Hepatocyte (in vitro differentiated cells): Measurements from ENCODE around the gene CHRM1.

Experiments
- CTCF ChIP-seq: fragments of 200-600 bp; sonication (generic); IDR thresholded peaks from 2 replicates; pipeline ENCODE4 v1.5.1; 2016; ENCODE audit warnings: antibody characterized with exemption, mild to moderate bottlenecking; ENCODE audit not compliant: poor library complexity
- EZH2 ChIP-seq: fragments of 200-600 bp; sonication (generic); IDR thresholded peaks from 2 replicates; pipeline ENCODE4 v1.6.1; 2016; ENCODE audit warnings: antibody characterized with exemption, mild to moderate bottlenecking, borderline replicate concordance
- EZH2phosphoT487 ChIP-seq: fragments of 200-600 bp; sonication (generic); IDR thresholded peaks from one replicate; pipeline ENCODE4 v1.6.1; 2018; ENCODE audit warnings: antibody characterized with exemption, mild to moderate bottlenecking, low read depth, moderate library complexity; ENCODE audit not compliant: unreplicated experiment, severe bottlenecking

GRCh38 chr11:62948765-62949320 is 27.7 kb upstream of the CHRM1 start:
- TF ChIP-seq CTCF (no peak), EZH2 (no peak), EZH2phosphoT487 (no peak)
